ENCODE results near the gene GLOD4. TPM values are rescaled to one million over a fixed set of nuclear protein-coding genes. Genes with fewer than 3 reads are reported as not detected.

Gene GLOD4
- total RNA-seq, 3 donors from 2014 or later = 64.3 to 97.6 (median 88.5) TPM

DNA sequence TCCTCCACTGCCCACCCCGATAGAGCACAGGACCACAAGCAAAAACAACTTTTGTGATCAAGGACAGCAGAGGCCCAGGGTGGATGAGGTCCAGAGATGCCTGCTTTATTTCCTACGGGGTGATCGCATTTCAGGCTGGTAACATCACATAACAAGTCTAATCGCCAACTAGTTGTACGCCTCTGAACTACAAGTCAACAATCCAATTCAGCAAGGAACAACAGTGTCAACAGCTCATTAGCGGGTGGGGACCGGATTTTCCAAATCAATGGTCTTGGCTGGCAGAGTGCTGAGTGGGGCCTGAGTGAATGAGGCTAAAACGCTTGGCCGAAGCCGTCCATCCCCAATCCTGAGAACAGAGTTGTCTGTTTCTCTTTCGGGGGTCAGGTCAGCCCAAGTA, 17.2 kb upstream of the GLOD4 start:
- intact Hi-C loops (cut with DNase I, micrococcal nuclease) = loop anchor here (5.0 to 10.0 kb wide), 2 partner anchors 183 to 186 kb away; no protein-coding TSS in a partner anchor
- H3K36me3 ChIP-seq (ENCODE audit: low read depth) = no peaks in the 10 kb centered on the region
- DNase-seq (no peak), ATAC-seq (no peak)
- TF ChIP-seq, protein P1, sequence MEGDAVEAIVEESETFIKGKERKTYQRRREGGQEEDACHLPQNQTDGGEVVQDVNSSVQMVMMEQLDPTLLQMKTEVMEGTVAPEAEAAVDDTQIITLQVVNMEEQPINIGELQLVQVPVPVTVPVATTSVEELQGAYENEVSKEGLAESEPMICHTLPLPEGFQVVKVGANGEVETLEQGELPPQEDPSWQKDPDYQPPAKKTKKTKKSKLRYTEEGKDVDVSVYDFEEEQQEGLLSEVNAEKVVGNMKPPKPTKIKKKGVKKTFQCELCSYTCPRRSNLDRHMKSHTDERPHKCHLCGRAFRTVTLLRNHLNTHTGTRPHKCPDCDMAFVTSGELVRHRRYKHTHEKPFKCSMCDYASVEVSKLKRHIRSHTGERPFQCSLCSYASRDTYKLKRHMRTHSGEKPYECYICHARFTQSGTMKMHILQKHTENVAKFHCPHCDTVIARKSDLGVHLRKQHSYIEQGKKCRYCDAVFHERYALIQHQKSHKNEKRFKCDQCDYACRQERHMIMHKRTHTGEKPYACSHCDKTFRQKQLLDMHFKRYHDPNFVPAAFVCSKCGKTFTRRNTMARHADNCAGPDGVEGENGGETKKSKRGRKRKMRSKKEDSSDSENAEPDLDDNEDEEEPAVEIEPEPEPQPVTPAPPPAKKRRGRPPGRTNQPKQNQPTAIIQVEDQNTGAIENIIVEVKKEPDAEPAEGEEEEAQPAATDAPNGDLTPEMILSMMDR (IDR thresholded peaks at IDR 0.05) = no peak
- no peak overlapping the region for H3K4me3 ChIP-seq
- H3K9me3 ChIP-seq = no peaks in the 10 kb centered on the region
- H3K4me1 ChIP-seq (ENCODE audit: low read depth) = peaks cover 3% of the 10 kb centered on the region

DNA sequence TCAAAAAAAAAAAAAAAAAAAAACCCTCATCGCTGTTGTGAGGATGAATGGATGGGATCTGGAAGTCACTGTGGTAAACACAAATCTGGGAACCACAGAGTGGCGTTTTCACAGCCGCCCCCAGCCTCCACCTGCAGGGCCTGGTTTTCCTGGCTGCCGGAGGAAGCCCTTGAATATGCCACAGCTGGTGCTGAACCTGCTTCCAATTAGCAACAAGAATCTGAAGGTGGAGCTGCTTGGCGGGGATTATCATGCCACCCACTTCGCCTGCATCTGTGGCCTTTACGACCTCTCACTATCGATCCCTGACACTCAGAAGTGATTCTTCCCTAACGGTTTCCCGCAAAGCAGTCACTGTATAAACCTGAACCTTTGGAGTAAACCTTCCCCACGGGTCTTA, 16.2 kb upstream of the GLOD4 start:
- peaks cover 3% of the 10 kb centered on the region for H3K4me1 ChIP-seq (ENCODE audit: low read depth)
- H3K36me3 ChIP-seq (ENCODE audit: low read depth) = no peaks in the 10 kb centered on the region
- TF ChIP-seq, protein P1 (IDR thresholded peaks at IDR 0.05) = no peak
- H3K9me3 ChIP-seq = no peaks in the 10 kb centered on the region
- no peak overlapping the region for H3K4me3 ChIP-seq
- ATAC-seq (no peak), DNase-seq (no peak)
- intact Hi-C loops (cut with DNase I, micrococcal nuclease) = loop anchor here (5.0 to 10.0 kb wide), 2 partner anchors 184 to 187 kb away; no protein-coding TSS in a partner anchor

DNA sequence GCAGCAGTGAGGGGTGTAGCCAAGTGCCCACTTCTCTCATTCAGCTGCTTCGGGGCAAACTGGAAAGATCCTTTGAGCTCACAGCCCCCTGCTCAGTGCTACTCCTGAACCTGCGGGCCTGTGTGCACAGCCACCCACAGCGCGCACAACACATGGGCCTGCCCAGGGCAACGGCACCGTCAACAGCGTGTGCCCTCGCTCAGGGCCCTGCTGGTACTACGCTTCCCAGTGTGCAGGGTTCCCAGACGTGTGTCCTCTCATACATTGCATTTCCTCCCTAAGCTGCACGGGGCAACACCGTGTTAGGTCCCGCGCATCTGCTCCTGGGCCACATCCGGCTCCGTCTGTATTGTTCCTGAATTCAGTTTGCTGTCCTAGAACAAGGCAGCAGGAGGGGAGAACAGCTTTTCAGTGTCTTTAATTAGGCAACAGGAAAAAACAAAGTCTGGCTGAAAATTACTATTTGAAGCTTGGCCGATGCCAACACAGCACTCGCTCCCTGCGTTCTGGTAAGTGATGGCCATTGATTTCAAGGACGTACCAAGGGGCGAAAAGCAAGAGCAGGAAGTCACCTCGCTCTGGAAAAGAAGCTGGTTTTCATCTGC, 15.3 kb upstream of the GLOD4 start:
- no peak overlapping the region for H3K4me3 ChIP-seq
- intact Hi-C loops (cut with DNase I, micrococcal nuclease) = loop anchor here (5.0 to 10.0 kb wide), 2 partner anchors 185 to 187 kb away; no protein-coding TSS in a partner anchor
- TF ChIP-seq, protein P1 (IDR thresholded peaks at IDR 0.05) = no peak
- ATAC-seq (no peak), DNase-seq (no peak)
- no peaks in the 10 kb centered on the region for H3K36me3 ChIP-seq (ENCODE audit: low read depth)
- peaks cover 3% of the 10 kb centered on the region for H3K4me1 ChIP-seq (ENCODE audit: low read depth)
- H3K9me3 ChIP-seq = no peaks in the 10 kb centered on the region

DNA sequence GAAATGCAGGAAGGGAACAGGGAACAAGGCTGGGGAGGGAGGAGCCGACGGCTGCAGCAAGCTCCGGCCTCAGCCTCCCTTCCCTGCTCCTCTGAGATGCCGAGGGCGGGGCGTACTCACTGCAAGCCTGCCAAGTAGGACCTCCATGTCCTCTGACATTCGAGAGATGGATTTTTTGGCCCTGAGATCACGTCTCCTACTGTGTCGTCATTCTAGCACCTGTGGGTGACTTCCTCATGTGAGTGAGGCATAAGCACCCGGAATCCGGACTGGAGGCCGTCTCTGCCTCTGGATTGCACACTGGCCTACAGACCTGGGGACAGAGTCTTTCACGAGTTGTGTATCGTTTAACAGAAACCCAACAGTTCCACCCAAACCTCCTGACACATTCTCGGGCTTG, 14.5 kb upstream of the GLOD4 start:
- no peaks in the 10 kb centered on the region for H3K9me3 ChIP-seq
- peaks cover 5% of the 10 kb centered on the region for H3K36me3 ChIP-seq (ENCODE audit: low read depth)
- TF ChIP-seq, protein P1 (IDR thresholded peaks at IDR 0.05) = no peak
- ATAC-seq (no peak), DNase-seq (no peak)
- no peak overlapping the region for H3K4me3 ChIP-seq
- intact Hi-C loops (cut with DNase I, micrococcal nuclease) = loop anchor here (5.0 to 10.0 kb wide), 2 partner anchors 186 to 188 kb away; no protein-coding TSS in a partner anchor
- peaks cover 3% of the 10 kb centered on the region for H3K4me1 ChIP-seq (ENCODE audit: low read depth)

DNA sequence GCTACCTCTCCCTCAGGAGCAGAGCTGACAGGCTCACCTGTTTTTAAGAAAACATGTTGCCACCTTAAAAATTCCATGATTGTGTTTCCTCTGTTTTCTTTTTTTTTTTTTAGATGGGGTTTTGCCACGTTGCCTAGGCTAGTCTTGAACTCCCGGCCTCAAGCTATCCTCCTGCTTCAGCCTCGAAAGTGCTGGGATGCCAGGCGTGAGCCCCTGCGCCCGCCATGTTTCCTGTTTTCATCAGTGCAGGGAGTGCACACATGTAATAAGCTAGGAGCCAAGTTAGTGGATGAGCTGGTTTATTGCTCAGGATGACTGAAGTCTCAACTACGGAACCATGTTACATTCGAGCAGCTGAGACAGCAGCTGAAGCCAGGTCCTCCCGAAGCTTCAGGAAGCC, 13.6 kb upstream of the GLOD4 start:
- intact Hi-C loops (cut with DNase I, micrococcal nuclease) = loop anchor here (5.0 to 10.0 kb wide), 2 partner anchors 187 to 189 kb away; no protein-coding TSS in a partner anchor
- Histone ChIP-seq H3K4me1 (ENCODE audit: low read depth) (peaks cover 3% of the 10 kb centered on the region), H3K36me3 (ENCODE audit: low read depth) (peaks cover 5% of the 10 kb centered on the region), H3K4me3 (no peak overlapping the region), H3K9me3 (no peaks in the 10 kb centered on the region)
- DNase-seq = no peak
- no peak for ATAC-seq
- TF ChIP-seq, protein P1 (IDR thresholded peaks at IDR 0.05) = no peak

All from mucosa of descending colon (tissue), 3 donors.